Endothelial cell (in vitro differentiated cells): Measurements from ENCODE around the gene TMEM175. TPM values are rescaled to one million over a fixed set of nuclear protein-coding genes. Genes with fewer than 3 reads are reported as not detected.

ENCODE experiments used
- DNase-seq: peaks from one replicate; pipeline ENCODE4 v3.0.0; 2021; ENCODE audit warnings: low spot score
- H3K27ac Mint-ChIP-seq: one replicate; pipeline ENCODE4 v1.8.0; 2021; ENCODE audit warnings: mixed read lengths, inconsistent platforms; ENCODE audit not compliant: unreplicated experiment
- H3K27me3 Mint-ChIP-seq: one replicate; pipeline ENCODE4 v1.8.0; 2021; ENCODE audit warnings: mild to moderate bottlenecking, moderate library complexity, mixed read lengths, inconsistent platforms; ENCODE audit not compliant: unreplicated experiment
- H3K36me3 Mint-ChIP-seq: one replicate; pipeline ENCODE4 v1.8.0; 2021; ENCODE audit warnings: mild to moderate bottlenecking, low read depth, mixed read lengths, inconsistent platforms; ENCODE audit not compliant: unreplicated experiment
- H3K4me1 Mint-ChIP-seq: one replicate; pipeline ENCODE4 v1.8.0; 2021; ENCODE audit warnings: mild to moderate bottlenecking, mixed read lengths, inconsistent platforms; ENCODE audit not compliant: unreplicated experiment
- H3K4me3 Mint-ChIP-seq: one replicate; pipeline ENCODE4 v1.8.0; 2021; ENCODE audit warnings: mild to moderate bottlenecking, mixed read lengths, inconsistent platforms; ENCODE audit not compliant: unreplicated experiment
- H3K9me3 Mint-ChIP-seq: one replicate; pipeline ENCODE4 v1.8.0; 2021; ENCODE audit warnings: mixed read lengths, inconsistent platforms; ENCODE audit not compliant: unreplicated experiment
- CTCF ChIP-seq: fragments of 200-600 bp; sonication (generic); IDR thresholded peaks from one replicate; pipeline ENCODE4 v1.5.0; 2021; ENCODE audit warnings: antibody characterized with exemption; ENCODE audit not compliant: unreplicated experiment
- total RNA-seq: library from RNA; stranded (reverse); fragmentation: NEBNext Ultra II Directional; extraction: Animal tissue kit (Norgen Biotek cat#: 25700); gene quantifications from one replicate; pipeline ENCODE4 v1.2.1, GENCODE V29; 2021; ENCODE audit not compliant: unreplicated experiment

Gene TMEM175
- total RNA-seq, 1 donor from 2014 or later = 31.4 TPM

GRCh38 chr4:992297-993110, 60.2 kb downstream of the TMEM175 start:
- no peaks in the 10 kb centered on the region for H3K9me3 Mint-ChIP-seq
- no peaks in the 10 kb centered on the region for H3K36me3 Mint-ChIP-seq
- DNase-seq = no peak
- H3K27me3 Mint-ChIP-seq = peaks cover 9% of the 10 kb centered on the region
- H3K27ac Mint-ChIP-seq = no peak overlapping the region
- no peak overlapping the region for H3K4me3 Mint-ChIP-seq
- no peaks in the 10 kb centered on the region for H3K4me1 Mint-ChIP-seq
- TF ChIP-seq CTCF = no peak

GRCh38 chr4:993111-994029, 61.1 kb downstream of the TMEM175 start, which contains the start of gene SLC26A1:
SLC26A1 (minus strand) TSS chr4:993404; CDS start chr4:991703, 1,701 bp downstream.
- Mint-ChIP-seq H3K4me1 (no peaks in the 10 kb centered on the region), H3K36me3 (no peaks in the 10 kb centered on the region), H3K4me3 (no peak within 1 kb of the TSS), H3K9me3 (no peaks in the 10 kb centered on the region), H3K27ac (no peak within 1 kb of the TSS), H3K27me3 (peaks cover 9% of the 10 kb centered on the region)
- TF ChIP-seq CTCF = no peak
- DNase-seq = no peak

GRCh38 chr4:995311-996026, 63.2 kb downstream of the TMEM175 start:
- Mint-ChIP-seq H3K4me1 (no peaks in the 10 kb centered on the region), H3K9me3 (no peaks in the 10 kb centered on the region), H3K4me3 (no peak overlapping the region), H3K27ac (no peak overlapping the region), H3K27me3 (peaks cover 18% of the 10 kb centered on the region), H3K36me3 (no peaks in the 10 kb centered on the region)
- no peak for TF ChIP-seq CTCF
- no peak for DNase-seq

GRCh38 chr4:996030-996996, 64.1 kb downstream of the TMEM175 start:
- Mint-ChIP-seq H3K4me3 (no peak overlapping the region), H3K4me1 (no peaks in the 10 kb centered on the region), H3K27ac (no peak overlapping the region), H3K9me3 (no peaks in the 10 kb centered on the region), H3K27me3 (peaks cover 18% of the 10 kb centered on the region), H3K36me3 (no peaks in the 10 kb centered on the region)
- DNase-seq = no peak
- TF ChIP-seq CTCF = no peak
